ENCODE data around the gene PARD3B.

PARD3B gene

GRCh38 chr2:204897561-204897960, 352.3 kb downstream of the PARD3B start:
- no peak for DNase-seq
- intact Hi-C loops (cut with DNase I): no loop called here

GRCh38 chr2:204898928-204899640, 353.8 kb downstream of the PARD3B start:
- intact Hi-C loops (cut with DNase I): no loop called here
- DNase-seq: no peak

DNA sequence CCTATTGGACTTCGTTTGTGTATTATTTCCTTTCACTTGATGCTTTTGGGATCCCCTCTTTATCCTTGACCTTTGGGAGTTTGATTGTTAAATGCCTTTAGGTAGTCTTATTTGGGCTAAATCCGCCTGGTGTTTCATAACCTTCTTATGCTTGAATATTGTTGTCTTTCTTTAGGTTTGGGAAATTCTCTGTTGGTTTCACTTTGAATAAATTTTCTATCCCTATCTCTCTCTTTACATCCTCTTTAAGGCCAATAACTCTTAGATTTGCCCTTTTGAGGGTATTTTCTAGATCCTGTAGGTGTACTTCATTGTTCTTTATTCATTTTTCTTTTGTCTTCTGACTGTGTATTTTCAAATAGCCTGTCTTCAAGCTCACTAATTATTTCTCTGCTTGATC, 354.7 kb downstream of the PARD3B start:
- DNase-seq: no peak
- intact Hi-C loops (cut with DNase I): no loop called here

DNA sequence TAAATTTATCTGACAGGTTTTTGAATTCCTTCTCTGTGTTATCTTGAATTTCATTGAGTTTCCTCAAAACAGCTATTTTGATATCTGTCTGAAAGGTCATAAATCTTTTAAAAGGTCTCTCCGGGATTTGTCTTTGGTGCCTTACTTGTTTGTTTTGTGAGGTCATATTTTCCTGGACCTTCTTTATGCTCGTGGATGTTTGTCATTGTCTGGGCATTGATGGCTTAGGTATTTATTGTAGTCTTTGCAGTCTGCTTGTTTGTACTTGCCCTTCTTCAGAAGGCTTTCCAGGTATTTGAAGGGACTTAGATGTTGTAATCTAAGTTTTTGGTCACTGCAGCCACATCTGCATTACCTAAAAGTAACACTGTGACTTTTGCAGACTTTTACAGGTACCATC, 355.2 kb downstream of the PARD3B start:
- DNase-seq: no peak
- intact Hi-C loops (cut with DNase I): no loop called here

GRCh38 chr2:204900910-204901309, 355.6 kb downstream of the PARD3B start:
- intact Hi-C loops (cut with DNase I): no loop called here
- DNase-seq: no peak

DNA sequence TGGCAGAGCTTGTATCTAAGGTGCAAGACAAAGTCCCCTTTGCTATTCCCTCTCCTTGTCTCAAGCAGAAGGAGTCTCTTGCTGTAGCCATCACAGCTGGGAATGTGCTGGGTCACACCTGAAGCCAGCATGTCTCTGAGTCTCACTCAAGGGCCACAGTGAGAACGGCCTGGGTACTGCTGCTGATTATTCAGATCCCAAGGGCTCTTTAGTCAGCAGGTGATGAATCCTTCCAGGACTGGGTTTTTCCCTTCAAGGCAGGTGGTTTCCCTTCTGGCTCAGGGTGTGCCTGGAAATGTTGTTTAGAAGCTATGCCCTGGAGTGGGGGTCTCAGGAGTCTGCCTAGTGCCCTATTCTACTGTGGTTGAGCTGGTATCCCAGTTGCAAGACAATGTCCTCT, 356.3 kb downstream of the PARD3B start:
- intact Hi-C loops (cut with DNase I): no loop called here
- DNase-seq: no peak

DNA sequence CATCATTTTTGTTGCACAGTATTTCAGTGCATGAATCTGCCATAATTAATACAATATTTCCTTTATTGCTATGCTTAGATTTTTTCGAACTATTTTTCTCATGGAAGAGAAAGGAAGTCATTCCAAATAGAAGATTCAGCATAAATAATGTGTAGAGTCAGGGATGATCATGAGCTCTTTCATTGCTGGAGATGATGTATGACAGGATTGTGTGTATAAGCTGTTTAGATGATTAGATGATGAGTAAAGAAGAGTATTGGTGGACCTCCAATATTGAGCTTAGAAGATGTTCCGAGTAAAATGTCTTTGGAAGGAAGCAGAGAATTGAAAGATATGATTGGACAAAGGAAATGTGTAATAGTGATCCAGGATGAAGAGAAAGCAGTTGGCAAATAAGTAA, 364.5 kb downstream of the PARD3B start:
- intact Hi-C loops (cut with DNase I): no loop called here
- DNase-seq: no peak

DNA sequence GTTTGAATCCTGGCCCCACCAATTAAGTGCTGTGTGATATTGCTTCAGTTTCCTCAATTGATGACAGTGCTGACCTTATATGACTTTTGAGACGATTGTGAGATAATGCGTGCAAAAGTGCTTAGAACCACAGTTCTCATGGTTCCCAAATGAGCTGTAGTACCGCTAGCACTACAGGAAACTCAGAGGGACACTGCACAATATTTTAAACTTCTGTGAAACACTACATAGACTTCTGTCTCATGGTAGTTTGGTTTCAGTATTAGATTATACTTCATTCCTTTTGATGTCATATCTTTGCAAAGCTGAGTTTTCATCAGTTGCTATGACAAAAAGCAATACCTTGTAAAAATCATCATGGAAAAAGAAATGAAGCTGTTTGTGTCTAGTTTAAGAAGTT, 368.0 kb downstream of the PARD3B start:
- intact Hi-C loops (cut with DNase I): no loop called here

GRCh38 chr2:204913854-204914464, 368.7 kb downstream of the PARD3B start:
- intact Hi-C loops (cut with DNase I): no loop called here
- DNase-seq: no peak

More for the DNA sequence above, 368.0 kb downstream of the PARD3B start:
- DNase-seq: no peak

- no peak for DNase-seq
- intact Hi-C loops (cut with DNase I): no loop called here
Observed at GRCh38 chr2:204914708-204915107, 369.4 kb downstream of the PARD3B start.

- intact Hi-C loops (cut with DNase I): no loop called here
- DNase-seq: no peak
Observed at GRCh38 chr2:204917089-204917701, 371.9 kb downstream of the PARD3B start.

DNA sequence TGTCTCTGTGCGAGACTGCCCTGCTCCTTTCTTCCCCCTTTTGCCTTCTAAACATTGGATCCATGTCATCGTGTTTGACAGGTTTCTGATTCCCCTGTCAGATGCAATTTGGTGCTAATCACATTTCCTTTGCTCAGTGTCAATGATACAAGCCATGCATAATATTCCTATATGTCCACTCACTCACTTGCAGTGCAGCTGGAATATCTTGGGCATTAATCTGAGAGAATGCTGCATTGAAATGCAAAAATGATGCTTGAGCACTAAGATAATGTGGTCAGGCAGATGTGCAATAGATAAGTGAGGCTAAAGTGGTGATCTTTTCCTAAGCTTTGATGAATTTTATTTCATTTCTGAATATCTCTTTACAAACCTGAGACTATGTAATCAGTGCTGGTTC, 375.5 kb downstream of the PARD3B start:
- DNase-seq: no peak
- intact Hi-C loops (cut with DNase I): no loop called here

GRCh38 chr2:204923957-204924356, 378.7 kb downstream of the PARD3B start:
- no peak for DNase-seq
- intact Hi-C loops (cut with DNase I): no loop called here

- intact Hi-C loops (cut with DNase I): no loop called here
- no peak for DNase-seq
Observed at GRCh38 chr2:204931562-204931961, 386.3 kb downstream of the PARD3B start.

DNA sequence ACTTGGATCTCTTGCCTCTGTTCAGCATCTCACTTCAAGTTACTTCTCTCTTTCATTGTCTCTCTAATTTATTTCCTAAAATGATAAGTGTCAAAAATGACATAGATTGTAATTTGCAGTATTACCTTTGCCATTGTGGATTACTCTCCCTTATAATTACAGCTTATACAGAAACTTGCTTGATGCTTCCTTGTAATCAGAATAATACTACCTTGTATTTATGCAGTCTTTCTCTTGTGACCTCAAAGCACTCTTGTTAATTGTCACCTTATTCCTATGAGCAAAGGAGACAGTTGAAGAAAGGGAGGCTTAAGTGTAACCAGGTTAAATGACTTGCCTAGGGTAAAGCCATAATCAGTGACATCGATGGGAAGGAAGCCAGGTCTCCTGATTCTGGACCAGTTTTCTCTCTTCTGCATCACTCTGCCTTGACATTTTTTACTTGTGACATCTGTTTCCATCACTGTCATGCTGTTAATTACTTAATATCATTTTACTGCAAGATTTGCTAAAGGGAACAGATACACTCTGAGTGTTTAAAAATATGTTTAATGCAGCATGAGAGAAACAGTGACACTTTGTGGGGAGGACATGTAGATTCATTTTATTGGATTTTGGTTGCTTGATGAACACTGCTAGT, 388.6 kb downstream of the PARD3B start:
- DNase-seq: no peak
- intact Hi-C loops (cut with DNase I): no loop called here

GRCh38 chr2:204944927-204945326, 399.7 kb downstream of the PARD3B start:
- intact Hi-C loops (cut with DNase I): no loop called here
- no peak for DNase-seq

DNA sequence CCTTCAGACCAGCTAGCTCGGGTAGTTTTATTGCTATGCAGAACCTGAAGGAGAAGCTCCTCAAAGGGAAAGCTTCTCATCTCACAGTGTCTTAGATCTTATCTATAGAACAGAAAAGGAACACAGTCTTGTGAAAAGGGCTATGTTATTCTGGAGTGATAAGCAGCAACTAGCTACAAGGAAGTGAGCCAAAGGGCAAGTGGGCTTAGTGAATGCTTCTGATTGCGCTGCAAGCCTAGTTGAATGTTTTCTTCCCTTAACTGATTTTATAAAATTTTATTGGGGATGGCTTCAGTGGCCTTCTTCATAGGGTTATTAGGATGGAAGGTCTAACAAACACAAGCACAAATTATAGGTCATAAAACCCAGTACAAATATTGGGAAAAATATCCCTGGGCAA, 400.1 kb downstream of the PARD3B start:
- no peak for DNase-seq
- intact Hi-C loops (cut with DNase I): no loop called here

DNA sequence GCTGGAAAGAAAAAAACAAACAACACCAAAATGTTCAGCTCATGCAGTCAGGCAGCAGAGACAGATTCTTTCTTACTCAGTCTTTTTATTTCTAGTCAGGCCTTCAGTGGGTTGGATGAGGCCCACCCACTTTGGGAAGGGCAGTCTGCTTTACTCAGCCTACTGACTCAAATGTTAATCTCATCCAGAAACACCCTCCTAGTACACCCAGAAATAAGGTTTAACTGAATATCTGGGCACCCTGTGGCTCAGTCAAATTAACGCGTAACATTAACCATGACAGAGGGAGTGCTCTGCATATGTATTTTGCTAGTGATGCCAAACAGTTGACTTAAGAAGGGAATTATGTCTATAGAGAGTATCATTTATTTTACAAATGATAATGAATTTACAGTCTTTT, 401.6 kb downstream of the PARD3B start:
- intact Hi-C loops (cut with DNase I): no loop called here
- no peak for DNase-seq

DNA sequence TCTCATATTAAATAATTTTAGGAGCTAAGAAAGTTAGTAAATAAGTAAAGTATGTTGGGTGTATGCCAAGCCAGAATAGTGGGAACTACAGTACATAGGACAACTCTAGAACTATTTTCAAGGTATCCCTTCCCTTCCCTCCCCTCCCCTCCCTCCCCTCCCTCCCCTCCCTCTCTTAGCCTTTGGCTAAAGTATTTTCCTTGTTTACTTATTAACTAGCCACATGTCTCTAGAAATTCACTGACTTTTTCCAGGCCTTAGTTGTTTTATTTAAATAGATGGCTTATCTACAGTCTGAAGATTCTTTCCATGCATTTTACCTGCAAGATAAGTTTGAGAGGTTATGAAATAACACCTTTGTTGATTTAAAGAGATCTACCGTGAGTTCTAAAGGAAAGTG, 402.1 kb downstream of the PARD3B start:
- DNase-seq: no peak
- intact Hi-C loops (cut with DNase I): no loop called here

DNA sequence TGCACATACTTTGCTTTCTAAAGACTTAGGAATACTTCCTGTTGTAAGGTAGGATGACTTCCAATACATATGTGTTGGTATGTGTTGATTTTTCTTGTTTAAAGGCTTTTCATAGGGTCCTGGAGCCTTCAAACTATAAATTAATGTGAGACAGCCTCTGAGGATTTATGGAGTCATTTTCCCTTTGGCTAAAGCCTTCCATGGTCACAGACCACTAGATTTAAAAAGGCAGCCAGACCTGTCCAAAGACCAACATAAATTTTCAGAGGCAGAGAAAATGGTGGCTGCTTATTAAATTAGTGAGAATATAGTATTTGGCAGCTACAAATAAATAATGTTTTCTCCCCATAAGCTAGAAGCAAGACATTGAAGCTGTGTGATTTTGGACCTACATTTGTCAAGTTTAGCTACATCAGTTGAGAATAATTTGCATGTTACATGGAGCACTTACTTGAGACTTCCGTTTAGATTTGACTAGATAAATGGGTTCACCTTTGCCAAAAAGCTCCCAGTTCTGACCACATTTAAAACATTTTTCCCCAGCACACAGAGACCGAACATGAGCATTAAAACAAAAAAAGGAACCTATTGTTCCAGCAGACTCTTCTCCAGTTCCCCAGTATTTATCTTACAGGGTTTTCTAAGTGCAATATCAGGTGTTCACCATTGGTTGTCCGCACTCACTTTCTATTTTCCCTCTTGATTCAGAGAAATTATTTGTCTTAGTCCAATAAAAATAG, 402.9 kb downstream of the PARD3B start:
- no peak for DNase-seq
- intact Hi-C loops (cut with DNase I): no loop called here

Data from head of caudate nucleus (tissue), 42 donors.